ENCODE measurements around the gene TBC1D22A. TPM values are rescaled to one million over a fixed set of nuclear protein-coding genes. Genes with fewer than 3 reads are reported as not detected.

TBC1D22A gene
- polyA plus RNA-seq, 2 donors = 15.1 to 17.4 TPM

DNA sequence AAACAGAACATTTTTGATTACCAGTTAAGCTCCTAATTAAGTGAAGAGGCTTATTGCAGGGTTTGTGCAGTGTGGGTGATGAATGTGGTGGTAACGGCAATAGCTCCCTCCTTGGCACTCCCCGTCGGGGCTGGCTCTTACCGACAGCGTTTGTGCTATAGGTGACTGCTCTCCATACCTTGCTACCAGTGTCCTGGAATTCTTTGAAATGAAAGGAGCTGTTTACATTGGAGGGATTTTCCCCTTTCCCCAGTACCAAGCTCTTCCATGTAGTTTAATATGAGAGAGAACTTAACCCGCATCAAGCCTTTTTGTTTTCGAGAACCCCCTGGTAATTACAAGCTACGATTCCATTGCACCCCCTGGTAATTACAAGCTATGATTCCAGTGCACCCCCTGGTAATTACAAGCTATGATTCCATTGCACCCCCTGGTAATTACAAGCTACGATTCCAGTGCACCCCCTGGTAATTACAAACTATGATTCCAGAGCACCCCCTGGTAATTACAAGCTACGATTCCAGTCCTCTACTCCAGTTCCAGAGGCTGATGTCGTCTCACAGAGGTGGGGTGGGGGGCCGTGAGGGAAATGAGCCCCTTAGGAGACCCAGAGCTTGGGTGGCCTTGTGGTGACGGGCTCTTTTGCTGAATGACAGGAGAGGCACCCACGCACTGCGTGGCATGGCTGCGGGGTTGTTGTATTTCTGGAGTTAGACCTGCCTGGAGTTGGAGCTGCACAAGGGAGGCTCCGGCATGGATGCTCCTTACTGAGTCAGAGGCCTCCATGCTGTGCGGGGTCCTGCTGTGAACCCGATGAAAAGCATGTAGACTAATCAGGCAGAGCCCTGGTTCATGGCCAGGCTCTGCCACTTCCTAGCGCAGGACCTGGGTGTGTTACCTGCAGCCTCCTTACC, 205.3 kb downstream of the TBC1D22A start:
- Histone ChIP-seq H3K4me3 (ENCODE audit: low read depth in 1 of 2, low read length in 2 of 2) (no peak overlapping the region), H3K27me3 (ENCODE audit: control insufficient read depth in 1 of 2, insufficient read depth in 2 of 2, low read length in 2 of 2) (no peaks in the 10 kb centered on the region), H3K27ac (ENCODE audit: low read depth in 2 of 2, low read length in 1 of 2) (no peak overlapping the region), H3K36me3 (ENCODE audit: control insufficient read depth in 2 of 2, insufficient read depth in 2 of 2, low read length in 1 of 2) (peaks cover 0 to 2% of the 10 kb centered on the region in 2 donors), H3K9me3 (ENCODE audit: control insufficient read depth in 2 of 2, insufficient read depth in 1 of 2, low read depth in 1 of 2, low read length in 1 of 2) (no peaks in the 10 kb centered on the region), H3K4me1 (ENCODE audit: control insufficient read depth in 2 of 2, insufficient read depth in 2 of 2, low read length in 1 of 2) (peaks cover 0 to 3% of the 10 kb centered on the region in 2 donors)
- WGBS, 2 donors = 94% methylated on average over 20 of the region's 20 CpGs

DNA sequence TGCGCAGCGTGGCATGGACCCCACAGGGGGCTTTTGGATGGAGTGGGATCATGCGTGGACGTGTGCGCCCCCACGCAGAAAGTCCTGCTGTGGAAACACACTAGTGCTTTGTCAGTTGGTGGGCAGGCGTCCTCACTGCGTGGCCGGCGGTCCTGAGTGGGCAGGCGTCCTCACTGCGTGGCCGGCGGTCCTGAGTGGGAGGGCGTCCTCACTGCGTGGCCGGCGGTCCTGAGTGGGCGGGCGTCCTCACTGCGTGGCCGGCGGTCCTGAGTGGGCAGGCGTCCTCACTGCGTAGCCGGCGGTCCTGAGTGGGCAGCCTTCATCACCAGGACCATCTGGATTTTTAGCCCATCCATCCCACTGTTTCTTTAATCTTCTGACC, 205.9 kb downstream of the TBC1D22A start:
- no peaks in the 10 kb centered on the region for H3K27me3 ChIP-seq (ENCODE audit: control insufficient read depth in 1 of 2, insufficient read depth in 2 of 2, low read length in 2 of 2)
- WGBS, 2 donors = 96 to 97% methylated on average over 27 of the region's 27 CpGs
- H3K4me1 ChIP-seq (ENCODE audit: control insufficient read depth in 2 of 2, insufficient read depth in 2 of 2, low read length in 1 of 2) = peaks cover 0 to 3% of the 10 kb centered on the region in 2 donors
- no peak overlapping the region for H3K4me3 ChIP-seq (ENCODE audit: low read depth in 1 of 2, low read length in 2 of 2)
- no peak overlapping the region for H3K27ac ChIP-seq (ENCODE audit: low read depth in 2 of 2, low read length in 1 of 2)
- peaks cover 0 to 5% of the 10 kb centered on the region in 2 donors for H3K36me3 ChIP-seq (ENCODE audit: control insufficient read depth in 2 of 2, insufficient read depth in 2 of 2, low read length in 1 of 2)
- no peaks in the 10 kb centered on the region for H3K9me3 ChIP-seq (ENCODE audit: control insufficient read depth in 2 of 2, insufficient read depth in 1 of 2, low read depth in 1 of 2, low read length in 1 of 2)

GRCh38 chr22:46968848-46969247, 206.4 kb downstream of the TBC1D22A start:
- H3K36me3 ChIP-seq (ENCODE audit: control insufficient read depth in 2 of 2, insufficient read depth in 2 of 2, low read length in 1 of 2) = peaks cover 0 to 5% of the 10 kb centered on the region in 2 donors
- H3K4me1 ChIP-seq (ENCODE audit: control insufficient read depth in 2 of 2, insufficient read depth in 2 of 2, low read length in 1 of 2) = peaks cover 0 to 3% of the 10 kb centered on the region in 2 donors
- no peaks in the 10 kb centered on the region for H3K27me3 ChIP-seq (ENCODE audit: control insufficient read depth in 1 of 2, insufficient read depth in 2 of 2, low read length in 2 of 2)
- H3K27ac ChIP-seq (ENCODE audit: low read depth in 2 of 2, low read length in 1 of 2) = no peak overlapping the region
- WGBS, 2 donors = 88 to 92% methylated on average over 6 of the region's 6 CpGs
- no peak overlapping the region for H3K4me3 ChIP-seq (ENCODE audit: low read depth in 1 of 2, low read length in 2 of 2)
- no peaks in the 10 kb centered on the region for H3K9me3 ChIP-seq (ENCODE audit: control insufficient read depth in 2 of 2, insufficient read depth in 1 of 2, low read depth in 1 of 2, low read length in 1 of 2)

- H3K27me3 ChIP-seq (ENCODE audit: control insufficient read depth in 1 of 2, insufficient read depth in 2 of 2, low read length in 2 of 2) = no peaks in the 10 kb centered on the region
- H3K4me1 ChIP-seq (ENCODE audit: control insufficient read depth in 2 of 2, insufficient read depth in 2 of 2, low read length in 1 of 2) = peaks cover 0 to 5% of the 10 kb centered on the region in 2 donors
- peak overlapping the region in 1 of 2 donors; percentile 1 for H3K4me3 ChIP-seq (ENCODE audit: low read depth in 1 of 2, low read length in 2 of 2)
- no peak overlapping the region for H3K27ac ChIP-seq (ENCODE audit: low read depth in 2 of 2, low read length in 1 of 2)
- H3K9me3 ChIP-seq (ENCODE audit: control insufficient read depth in 2 of 2, insufficient read depth in 1 of 2, low read depth in 1 of 2, low read length in 1 of 2) = no peaks in the 10 kb centered on the region
- WGBS, 2 donors = 86 to 90% methylated on average over 4 of the region's 4 CpGs
- H3K36me3 ChIP-seq (ENCODE audit: control insufficient read depth in 2 of 2, insufficient read depth in 2 of 2, low read length in 1 of 2) = peaks cover 0 to 8% of the 10 kb centered on the region in 2 donors
Observed at GRCh38 chr22:46969491-46969890, 207.0 kb downstream of the TBC1D22A start.

DNA sequence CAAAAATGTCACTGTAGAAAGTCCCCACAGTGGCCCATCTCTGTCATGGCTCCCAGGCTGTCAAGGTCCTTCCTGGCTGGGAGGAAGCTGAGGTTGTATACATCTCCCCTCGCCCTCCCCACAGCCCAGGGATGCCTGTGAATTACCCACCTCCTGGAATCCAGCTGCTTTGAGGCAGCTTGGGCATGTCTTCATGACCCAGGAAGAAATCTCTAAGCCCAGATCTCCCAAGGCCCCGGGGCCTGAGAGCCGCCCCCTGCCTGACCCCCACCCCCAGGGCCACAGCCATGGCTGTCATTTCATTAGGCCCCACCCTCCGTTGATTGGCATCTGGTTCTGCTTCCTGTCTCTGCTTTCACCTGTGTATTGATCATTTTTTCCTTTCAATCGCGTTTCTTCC, 207.5 kb downstream of the TBC1D22A start:
- Histone ChIP-seq H3K4me3 (ENCODE audit: low read depth in 1 of 2, low read length in 2 of 2) (no peak overlapping the region), H3K27me3 (ENCODE audit: control insufficient read depth in 1 of 2, insufficient read depth in 2 of 2, low read length in 2 of 2) (no peaks in the 10 kb centered on the region), H3K36me3 (ENCODE audit: control insufficient read depth in 2 of 2, insufficient read depth in 2 of 2, low read length in 1 of 2) (peaks cover 0 to 13% of the 10 kb centered on the region in 2 donors), H3K9me3 (ENCODE audit: control insufficient read depth in 2 of 2, insufficient read depth in 1 of 2, low read depth in 1 of 2, low read length in 1 of 2) (no peaks in the 10 kb centered on the region), H3K27ac (ENCODE audit: low read depth in 2 of 2, low read length in 1 of 2) (no peak overlapping the region), H3K4me1 (ENCODE audit: control insufficient read depth in 2 of 2, insufficient read depth in 2 of 2, low read length in 1 of 2) (peaks cover 0 to 5% of the 10 kb centered on the region in 2 donors)
- WGBS, 2 donors = 79 to 83% methylated on average over 6 of the region's 6 CpGs

DNA sequence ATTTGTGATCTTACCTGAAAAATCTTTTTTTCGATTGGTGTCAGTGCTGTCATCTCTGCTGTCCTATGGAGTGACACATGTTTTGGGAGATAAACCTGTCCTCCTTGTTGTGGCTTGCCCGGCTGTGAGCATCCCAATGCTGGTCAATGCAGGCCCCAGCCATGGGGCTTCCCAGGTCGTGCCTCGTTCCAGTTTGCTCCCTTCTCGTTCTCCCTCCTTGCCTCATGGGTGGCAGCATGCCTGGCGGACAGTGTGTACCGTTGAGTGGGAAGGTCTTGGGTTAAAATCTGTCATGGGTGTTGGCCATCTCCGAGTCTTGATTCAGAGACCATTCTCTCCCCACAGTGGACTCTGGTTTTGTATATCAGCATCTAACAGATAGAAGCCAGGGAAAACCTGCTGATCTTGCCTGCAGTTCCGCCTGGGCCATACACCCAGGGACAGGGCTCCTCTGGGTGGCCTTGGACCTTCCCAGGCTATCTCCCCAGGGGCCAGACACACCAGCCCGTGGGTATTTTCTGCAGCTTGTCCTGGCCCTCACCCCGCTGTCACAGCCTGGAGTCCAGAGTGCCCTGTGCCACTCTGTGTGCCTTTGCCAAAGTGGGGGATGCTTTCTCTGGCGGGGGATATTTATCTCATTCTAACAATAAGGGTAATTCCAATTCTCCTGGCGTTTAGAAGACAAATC, 208.1 kb downstream of the TBC1D22A start:
- Histone ChIP-seq H3K9me3 (ENCODE audit: control insufficient read depth in 2 of 2, insufficient read depth in 1 of 2, low read depth in 1 of 2, low read length in 1 of 2) (no peaks in the 10 kb centered on the region), H3K4me3 (ENCODE audit: low read depth in 1 of 2, low read length in 2 of 2) (no peak overlapping the region), H3K27me3 (ENCODE audit: control insufficient read depth in 1 of 2, insufficient read depth in 2 of 2, low read length in 2 of 2) (no peaks in the 10 kb centered on the region), H3K4me1 (ENCODE audit: control insufficient read depth in 2 of 2, insufficient read depth in 2 of 2, low read length in 1 of 2) (peaks cover 0 to 5% of the 10 kb centered on the region in 2 donors), H3K27ac (ENCODE audit: low read depth in 2 of 2, low read length in 1 of 2) (peak overlapping the region; percentile 14 to 15), H3K36me3 (ENCODE audit: control insufficient read depth in 2 of 2, insufficient read depth in 2 of 2, low read length in 1 of 2) (peaks cover 0 to 18% of the 10 kb centered on the region in 2 donors)
- WGBS, 2 donors = 85 to 89% methylated on average over 13 of the region's 13 CpGs

GRCh38 chr22:46971099-46971763, 208.8 kb downstream of the TBC1D22A start:
- no peak overlapping the region for H3K4me3 ChIP-seq (ENCODE audit: low read depth in 1 of 2, low read length in 2 of 2)
- peak overlapping the region in 1 of 2 donors; percentile 23 for H3K27ac ChIP-seq (ENCODE audit: low read depth in 2 of 2, low read length in 1 of 2)

GRCh38 chr22:46971764-46972125, 209.3 kb downstream of the TBC1D22A start:
- no peak overlapping the region for H3K4me3 ChIP-seq (ENCODE audit: low read depth in 1 of 2, low read length in 2 of 2)
- 89 to 91% methylated on average over 8 of the region's 8 CpGs for WGBS, 2 donors
- H3K27me3 ChIP-seq (ENCODE audit: control insufficient read depth in 1 of 2, insufficient read depth in 2 of 2, low read length in 2 of 2) = no peaks in the 10 kb centered on the region
- H3K9me3 ChIP-seq (ENCODE audit: control insufficient read depth in 2 of 2, insufficient read depth in 1 of 2, low read depth in 1 of 2, low read length in 1 of 2) = no peaks in the 10 kb centered on the region
- peaks cover 0 to 25% of the 10 kb centered on the region in 2 donors for H3K36me3 ChIP-seq (ENCODE audit: control insufficient read depth in 2 of 2, insufficient read depth in 2 of 2, low read length in 1 of 2)
- H3K4me1 ChIP-seq (ENCODE audit: control insufficient read depth in 2 of 2, insufficient read depth in 2 of 2, low read length in 1 of 2) = peaks cover 0 to 5% of the 10 kb centered on the region in 2 donors
- H3K27ac ChIP-seq (ENCODE audit: low read depth in 2 of 2, low read length in 1 of 2) = peak overlapping the region; percentile 0 to 23

More at GRCh38 chr22:46971099-46971763, 208.8 kb downstream of the TBC1D22A start:
- Histone ChIP-seq H3K4me1 (ENCODE audit: control insufficient read depth in 2 of 2, insufficient read depth in 2 of 2, low read length in 1 of 2) (peaks cover 0 to 5% of the 10 kb centered on the region in 2 donors), H3K9me3 (ENCODE audit: control insufficient read depth in 2 of 2, insufficient read depth in 1 of 2, low read depth in 1 of 2, low read length in 1 of 2) (no peaks in the 10 kb centered on the region), H3K27me3 (ENCODE audit: control insufficient read depth in 1 of 2, insufficient read depth in 2 of 2, low read length in 2 of 2) (no peaks in the 10 kb centered on the region), H3K36me3 (ENCODE audit: control insufficient read depth in 2 of 2, insufficient read depth in 2 of 2, low read length in 1 of 2) (peaks cover 0 to 20% of the 10 kb centered on the region in 2 donors)
- 67 to 75% methylated on average over 17 of the region's 17 CpGs for WGBS, 2 donors

DNA sequence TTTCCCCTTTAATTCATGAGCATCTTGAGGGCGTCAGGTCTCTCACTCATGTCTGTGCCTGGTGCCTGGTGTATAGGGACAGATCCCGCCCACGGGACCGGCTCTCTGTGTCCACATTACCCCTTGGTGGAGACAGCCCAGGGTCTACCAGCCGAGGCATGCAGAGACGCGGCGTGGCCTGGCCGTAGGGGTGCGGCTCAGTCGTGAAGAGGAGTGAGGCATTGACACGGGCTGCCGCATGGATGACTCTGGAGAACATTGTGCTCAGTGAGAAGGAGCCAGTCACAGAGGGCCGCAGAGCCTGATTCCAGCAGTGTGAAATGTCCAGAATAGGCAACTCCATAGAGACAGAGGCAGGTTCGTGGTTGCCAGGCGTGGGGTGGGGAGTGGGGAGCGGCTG, 209.8 kb downstream of the TBC1D22A start:
- Histone ChIP-seq H3K9me3 (ENCODE audit: control insufficient read depth in 2 of 2, insufficient read depth in 1 of 2, low read depth in 1 of 2, low read length in 1 of 2) (no peaks in the 10 kb centered on the region), H3K27me3 (ENCODE audit: control insufficient read depth in 1 of 2, insufficient read depth in 2 of 2, low read length in 2 of 2) (no peaks in the 10 kb centered on the region), H3K27ac (ENCODE audit: low read depth in 2 of 2, low read length in 1 of 2) (no peak overlapping the region), H3K4me3 (ENCODE audit: low read depth in 1 of 2, low read length in 2 of 2) (no peak overlapping the region), H3K4me1 (ENCODE audit: control insufficient read depth in 2 of 2, insufficient read depth in 2 of 2, low read length in 1 of 2) (peaks cover 0 to 5% of the 10 kb centered on the region in 2 donors), H3K36me3 (ENCODE audit: control insufficient read depth in 2 of 2, insufficient read depth in 2 of 2, low read length in 1 of 2) (peaks cover 0 to 26% of the 10 kb centered on the region in 2 donors)
- WGBS, 2 donors = 85 to 93% methylated on average over 17 of the region's 17 CpGs
